CD4-positive, alpha-beta memory T cell (primary cell): ENCODE results near the gene DCAF12. TPM values are rescaled to one million over a fixed set of nuclear protein-coding genes. Genes with fewer than 3 reads are reported as not detected.
A peak's percentile ranks its signal among the peaks of the same experiment; 100 is the strongest.

Experiments used
- CTCF ChIA-PET: fragments of 350-600 bp; sonication (Branson Sonifier 250); formaldehyde crosslinking; loops from one replicate; lab custom pipeline; 2021; ENCODE audit warnings: inconsistent platforms; ENCODE audit not compliant: partially characterized antibody; lab: Charles Lee
- POLR2A ChIA-PET: fragments of 350-600 bp; sonication (Branson Sonifier 250); formaldehyde crosslinking; loops from one replicate; lab custom pipeline; 2021; ENCODE audit not compliant: partially characterized antibody; lab: Charles Lee
- DNase-seq, 5 donors: peaks; one replicate each; pipeline versions ENCODE4 v3.0.0 to v3.0.0-alpha.2; 2020 to 2022; ENCODE audit warnings: mixed read lengths in 1 of 5
- H3K27ac ChIP-seq: one replicate; pipeline ENCODE4 v1.7.0; 2013; ENCODE audit warnings: low read depth, low read length
- H3K27me3 ChIP-seq: 2 replicates; pipeline ENCODE4 v1.7.0; 2013; ENCODE audit warnings: mild to moderate bottlenecking, low read length, moderate library complexity; ENCODE audit not compliant: insufficient read depth
- H3K36me3 ChIP-seq: 2 replicates; pipeline ENCODE4 v1.7.0; 2013; ENCODE audit warnings: mild to moderate bottlenecking, low read length, moderate library complexity; ENCODE audit not compliant: insufficient read depth
- H3K4me1 ChIP-seq: 2 replicates; pipeline ENCODE4 v1.7.0; 2013; ENCODE audit warnings: mild to moderate bottlenecking, low read length, moderate library complexity; ENCODE audit not compliant: insufficient read depth
- H3K4me3 ChIP-seq, 2 donors: one replicate each; pipeline ENCODE4 v1.7.0; 2013; ENCODE audit warnings: low read length in 2 of 2, mild to moderate bottlenecking in 1 of 2
- H3K9me3 ChIP-seq, 2 donors: one replicate each; pipeline ENCODE4 v1.7.0; 2013; ENCODE audit warnings: low read length in 2 of 2, control low read depth in 1 of 2; ENCODE audit not compliant: control insufficient read depth in 1 of 2
- H3K27ac Mint-ChIP-seq, 7 donors: one replicate each; pipeline ENCODE4 v1.8.0; 2020 to 2021; ENCODE audit warnings: mixed read lengths in 7 of 7, mild to moderate bottlenecking in 6 of 7, inconsistent platforms in 3 of 7, moderate library complexity in 3 of 7
- H3K27me3 Mint-ChIP-seq, 2 donors: one replicate each; pipeline ENCODE4 v1.8.0; 2020 to 2021; ENCODE audit warnings: mixed read lengths in 2 of 2
- H3K36me3 Mint-ChIP-seq, 2 donors: one replicate each; pipeline ENCODE4 v1.8.0; 2020 to 2021; ENCODE audit warnings: mixed read lengths in 2 of 2, inconsistent platforms in 1 of 2, mild to moderate bottlenecking in 1 of 2
- H3K4me1 Mint-ChIP-seq, 4 donors: one replicate each; pipeline ENCODE4 v1.8.0; 2020 to 2021; ENCODE audit warnings: mixed read lengths in 4 of 4, mild to moderate bottlenecking in 1 of 4
- H3K4me3 Mint-ChIP-seq, 8 donors: one replicate each; pipeline ENCODE4 v1.8.0; 2020 to 2021; ENCODE audit warnings: mixed read lengths in 8 of 8, mild to moderate bottlenecking in 7 of 8, moderate library complexity in 6 of 8, inconsistent platforms in 3 of 8
- H3K9me3 Mint-ChIP-seq, 8 donors: one replicate each; pipeline ENCODE4 v1.8.0; 2020 to 2021; ENCODE audit warnings: mixed read lengths in 8 of 8, mild to moderate bottlenecking in 5 of 8, inconsistent platforms in 3 of 8, moderate library complexity in 1 of 8
- intact Hi-C: fragments of 100-400 bp; cut with micrococcal nuclease; formaldehyde crosslinking; loops from one replicate; pipeline ENCODE4 v1.15.1; 2023
- polyA plus RNA-seq, 2 donors: library from polyadenylated mRNA; unstranded; fragments of 300-500 nt; fragmentation: Illumina TruSeq; gene quantifications; one replicate each; pipeline ENCODE4 v1.2.3, GENCODE V29; 2021
- total RNA-seq, 2 experiments: library from RNA; stranded (reverse); gene quantifications; one replicate each; pipeline ENCODE4 v1.2.3, GENCODE V29; 2021

Gene DCAF12
- total and polyA plus RNA-seq, 4 experiments from 2014 or later = 13.0 to 31.0 (median 24.5) TPM

GRCh38 chr9:34072410-34072809, 54.1 kb downstream of the DCAF12 start:
- no peaks in the 10 kb centered on the region for H3K36me3 Mint-ChIP-seq

GRCh38 chr9:34070606-34071324, 55.7 kb downstream of the DCAF12 start:
- H3K4me1 ChIP-seq = no peaks in the 10 kb centered on the region
- H3K4me3 ChIP-seq = no peak overlapping the region
- no peaks in the 10 kb centered on the region for H3K27me3 ChIP-seq
- Mint-ChIP-seq H3K36me3 (no peaks in the 10 kb centered on the region), H3K4me3 (no peak overlapping the region), H3K4me1 (peaks cover 0 to 3% (median 2%) of the 10 kb centered on the region in 4 donors), H3K9me3 (no peaks in the 10 kb centered on the region), H3K27me3 (no peaks in the 10 kb centered on the region), H3K27ac (no peak overlapping the region)
- ChIA-PET POLR2A (no interaction called here), CTCF (interaction anchor here (0.6 kb wide), 1 partner anchor 9 kb away, joined by 3 read pairs; no protein-coding TSS in a partner anchor)
- DNase-seq = no peak
- H3K27ac ChIP-seq = no peak overlapping the region
- intact Hi-C loops = no loop called here
- H3K36me3 ChIP-seq = no peaks in the 10 kb centered on the region
- no peaks in the 10 kb centered on the region for H3K9me3 ChIP-seq

More at GRCh38 chr9:34072410-34072809, 54.1 kb downstream of the DCAF12 start:
- DNase-seq = no peak
- Mint-ChIP-seq H3K9me3 (no peaks in the 10 kb centered on the region), H3K4me3 (no peak overlapping the region), H3K27me3 (no peaks in the 10 kb centered on the region), H3K4me1 (peaks cover 0 to 3% (median 2%) of the 10 kb centered on the region in 4 donors), H3K27ac (no peak overlapping the region)
- no peaks in the 10 kb centered on the region for H3K9me3 ChIP-seq
- intact Hi-C loops = no loop called here
- no peaks in the 10 kb centered on the region for H3K4me1 ChIP-seq
- no peak overlapping the region for H3K27ac ChIP-seq
- H3K36me3 ChIP-seq = no peaks in the 10 kb centered on the region
- ChIA-PET POLR2A (no interaction called here), CTCF (interaction anchor here (1.5 to 4.0 kb wide), 4 partner anchors 9 to 258 kb away, joined by 4 to 51 read pairs (median 10); no protein-coding TSS in a partner anchor)
- no peak overlapping the region for H3K4me3 ChIP-seq
- no peaks in the 10 kb centered on the region for H3K27me3 ChIP-seq

GRCh38 chr9:34069831-34070230, 56.7 kb downstream of the DCAF12 start:
- ChIA-PET CTCF (interaction anchor here (1.8 kb wide), 1 partner anchor 256 kb away, joined by 4 read pairs; no protein-coding TSS in a partner anchor), POLR2A (no interaction called here)
- Mint-ChIP-seq H3K4me1 (peaks cover 0 to 3% (median 2%) of the 10 kb centered on the region in 4 donors), H3K27ac (no peak overlapping the region), H3K4me3 (no peak overlapping the region), H3K36me3 (no peaks in the 10 kb centered on the region), H3K27me3 (no peaks in the 10 kb centered on the region), H3K9me3 (no peaks in the 10 kb centered on the region)
- no peaks in the 10 kb centered on the region for H3K4me1 ChIP-seq
- intact Hi-C loops = no loop called here
- no peaks in the 10 kb centered on the region for H3K9me3 ChIP-seq
- H3K27me3 ChIP-seq = no peaks in the 10 kb centered on the region
- no peak for DNase-seq
- no peak overlapping the region for H3K4me3 ChIP-seq
- H3K27ac ChIP-seq = no peak overlapping the region
- no peaks in the 10 kb centered on the region for H3K36me3 ChIP-seq

- no peaks in the 10 kb centered on the region for H3K4me1 Mint-ChIP-seq
Observed at GRCh38 chr9:34065541-34065940, 61.0 kb downstream of the DCAF12 start.

GRCh38 chr9:34059954-34060353, 66.5 kb downstream of the DCAF12 start:
- DNase-seq = no peak
- no peak overlapping the region for H3K4me3 Mint-ChIP-seq
- Histone ChIP-seq H3K4me1 (no peaks in the 10 kb centered on the region), H3K27ac (no peak overlapping the region), H3K27me3 (no peaks in the 10 kb centered on the region), H3K9me3 (no peaks in the 10 kb centered on the region), H3K36me3 (no peaks in the 10 kb centered on the region), H3K4me3 (no peak overlapping the region)
- no peaks in the 10 kb centered on the region for H3K27me3 Mint-ChIP-seq
- ChIA-PET CTCF (no interaction called here), POLR2A (interaction anchor here (0.6 kb wide), 1 partner anchor 1676 kb away, joined by 3 read pairs; no protein-coding TSS in a partner anchor)
- no peaks in the 10 kb centered on the region for H3K4me1 Mint-ChIP-seq
- no peaks in the 10 kb centered on the region for H3K9me3 Mint-ChIP-seq
- intact Hi-C loops = no loop called here
- no peaks in the 10 kb centered on the region for H3K36me3 Mint-ChIP-seq
- H3K27ac Mint-ChIP-seq = no peak overlapping the region

More at GRCh38 chr9:34065541-34065940, 61.0 kb downstream of the DCAF12 start:
- Histone ChIP-seq H3K27me3 (no peaks in the 10 kb centered on the region), H3K9me3 (no peaks in the 10 kb centered on the region), H3K4me1 (no peaks in the 10 kb centered on the region), H3K36me3 (no peaks in the 10 kb centered on the region), H3K27ac (no peak overlapping the region), H3K4me3 (no peak overlapping the region)
- ChIA-PET CTCF (no interaction called here), POLR2A (no interaction called here)
- no peak for DNase-seq
- Mint-ChIP-seq H3K36me3 (no peaks in the 10 kb centered on the region), H3K27ac (no peak overlapping the region), H3K27me3 (no peaks in the 10 kb centered on the region), H3K4me3 (no peak overlapping the region), H3K9me3 (no peaks in the 10 kb centered on the region)
- intact Hi-C loops = no loop called here

- no peak for DNase-seq
- Mint-ChIP-seq H3K4me1 (no peaks in the 10 kb centered on the region), H3K9me3 (no peaks in the 10 kb centered on the region), H3K27me3 (no peaks in the 10 kb centered on the region), H3K4me3 (no peak overlapping the region), H3K27ac (no peak overlapping the region), H3K36me3 (no peaks in the 10 kb centered on the region)
- H3K4me1 ChIP-seq = no peaks in the 10 kb centered on the region
- POLR2A ChIA-PET = no interaction called here
- H3K36me3 ChIP-seq = no peaks in the 10 kb centered on the region
- no peaks in the 10 kb centered on the region for H3K9me3 ChIP-seq
- intact Hi-C loops = no loop called here
- no peak overlapping the region for H3K4me3 ChIP-seq
- no peak overlapping the region for H3K27ac ChIP-seq
- CTCF ChIA-PET = no interaction called here
- no peaks in the 10 kb centered on the region for H3K27me3 ChIP-seq
Observed at GRCh38 chr9:34059281-34059680, 67.2 kb downstream of the DCAF12 start.

GRCh38 chr9:34049630-34050384, 76.7 kb downstream of the DCAF12 start:
- peak overlapping the region; percentile 95 to 99 (median 98) for H3K4me3 Mint-ChIP-seq
- peaks cover 23 to 43% (median 31%) of the 10 kb centered on the region in 4 donors for H3K4me1 Mint-ChIP-seq
- H3K27me3 Mint-ChIP-seq = no peaks in the 10 kb centered on the region
- H3K9me3 Mint-ChIP-seq = peaks cover 0 to 9% (median 0%) of the 10 kb centered on the region in 8 donors
- H3K36me3 ChIP-seq = no peaks in the 10 kb centered on the region
- peak overlapping the region; percentile 90 to 100 for H3K4me3 ChIP-seq
- CTCF ChIA-PET = interaction anchor here (2.0 to 2.5 kb wide), 2 partner anchors 24 to 236 kb away, joined by 7 to 11 read pairs; no protein-coding TSS in a partner anchor
- peak overlapping the region; percentile 98 to 100 (median 99) for H3K27ac Mint-ChIP-seq
- peak overlapping the region; percentile 88 for H3K27ac ChIP-seq
- H3K9me3 ChIP-seq = no peaks in the 10 kb centered on the region
- intact Hi-C loops = loop anchor here (1.0 to 10.0 kb wide), 8 partner anchors 38 to 785 kb away; partner anchors contain the start of genes BAG1, CHMP5, DCAF12 and DNAI1
- POLR2A ChIA-PET = interaction anchor here (1.2 to 2.5 kb wide), 5 partner anchors 76 to 327 kb away, joined by 3 to 9 read pairs (median 6); partner anchors contain the start of genes DCAF12, MYORG and UBAP1
- H3K4me1 ChIP-seq = peaks cover 27% of the 10 kb centered on the region
- H3K27me3 ChIP-seq = no peaks in the 10 kb centered on the region
- no peak for DNase-seq
- H3K36me3 Mint-ChIP-seq = peaks cover 0 to 12% of the 10 kb centered on the region in 2 donors
